NCI-H2196 treated with DMSO at 0.1 percent for 48 hours (cell line): Measurements from ENCODE around the gene LRRC1.

Experiments
- DNase-seq: peaks from one replicate; lab custom pipeline; 2025; ENCODE audit not compliant: unreplicated experiment; lab: John Stamatoyannopoulos, UW

Gene LRRC1

GRCh38 chr6:53920881-53921280 lies 126.1 kb downstream of the LRRC1 start:
- no peak for DNase-seq

DNA sequence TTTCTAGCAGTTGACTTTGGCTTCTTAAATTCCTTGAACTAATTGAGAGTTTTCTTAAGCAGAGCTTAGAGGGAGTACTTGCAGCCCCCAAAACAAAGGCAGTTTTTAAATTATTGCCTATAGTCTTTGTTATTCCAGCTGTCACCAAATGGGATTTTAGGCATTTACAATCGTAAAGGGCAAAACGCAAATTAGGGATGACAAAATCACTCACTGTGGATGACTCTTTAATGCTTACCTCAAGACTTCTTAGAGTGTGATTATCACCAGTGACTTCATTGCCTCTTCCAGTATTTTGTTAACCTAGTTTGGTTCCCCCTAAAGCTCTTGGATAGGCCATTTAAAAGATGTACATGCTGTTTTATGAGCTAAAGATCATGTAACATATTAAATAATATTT lies 126.8 kb downstream of the LRRC1 start:
- DNase-seq, result no peak

DNA sequence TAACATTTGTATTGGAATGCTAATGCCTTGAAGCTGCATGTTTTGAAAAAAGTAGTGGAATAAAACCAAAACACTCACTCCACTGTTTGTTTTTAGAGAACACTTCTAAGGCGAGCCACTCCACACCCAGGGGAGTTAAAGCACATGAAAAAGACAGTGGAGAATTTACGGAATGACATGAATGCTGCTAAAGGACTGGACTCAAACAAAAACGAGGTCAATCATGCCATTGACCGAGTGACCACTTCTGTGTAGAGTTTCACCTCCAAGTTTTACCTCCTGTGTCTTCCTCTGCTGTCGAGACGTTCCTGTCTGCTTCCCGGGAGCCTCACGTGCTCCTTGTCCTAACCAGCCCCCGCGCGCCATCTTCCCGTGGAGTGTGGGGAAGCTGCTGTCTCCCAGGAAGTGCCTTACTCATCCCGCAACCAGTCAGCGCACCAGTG lies 127.8 kb downstream of the LRRC1 start:
- no peak for DNase-seq

DNA sequence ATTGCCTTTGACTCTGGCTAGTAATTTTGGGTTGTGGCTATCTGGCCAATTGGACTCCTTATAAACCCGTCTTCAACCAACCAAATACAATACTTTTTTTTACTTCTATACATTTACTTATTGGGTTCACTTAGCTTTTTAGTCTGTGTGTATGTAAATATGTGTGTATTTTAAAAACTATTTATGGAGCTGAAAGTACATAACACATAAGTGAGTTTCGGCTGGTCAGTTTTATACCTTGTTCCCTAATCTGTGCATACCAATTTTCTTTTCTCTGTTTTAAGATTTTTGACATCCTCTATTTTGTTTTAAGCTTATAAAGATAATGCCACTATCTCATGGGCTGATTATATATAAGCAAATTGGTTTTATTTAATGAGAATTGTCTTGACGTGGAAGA lies 129.5 kb downstream of the LRRC1 start:
- DNase-seq, result no peak

GRCh38 chr6:53924821-53925422 lies 130.1 kb downstream of the LRRC1 start:
- no peak for DNase-seq

- DNase-seq, result no peak
Observed at GRCh38 chr6:53925891-53926290, 131.1 kb downstream of the LRRC1 start.

GRCh38 chr6:53926505-53926904 lies 131.7 kb downstream of the LRRC1 start:
- no peak for DNase-seq

GRCh38 chr6:53928641-53929040 lies 133.8 kb downstream of the LRRC1 start:
- no peak for DNase-seq

GRCh38 chr6:53929041-53929820 lies 134.4 kb downstream of the LRRC1 start:
- DNase-seq, result no peak

- no peak for DNase-seq
Observed at GRCh38 chr6:53929821-53930120, 135.0 kb downstream of the LRRC1 start.

- DNase-seq, result no peak
Observed at GRCh38 chr6:53930330-53930729, 135.5 kb downstream of the LRRC1 start.

DNA sequence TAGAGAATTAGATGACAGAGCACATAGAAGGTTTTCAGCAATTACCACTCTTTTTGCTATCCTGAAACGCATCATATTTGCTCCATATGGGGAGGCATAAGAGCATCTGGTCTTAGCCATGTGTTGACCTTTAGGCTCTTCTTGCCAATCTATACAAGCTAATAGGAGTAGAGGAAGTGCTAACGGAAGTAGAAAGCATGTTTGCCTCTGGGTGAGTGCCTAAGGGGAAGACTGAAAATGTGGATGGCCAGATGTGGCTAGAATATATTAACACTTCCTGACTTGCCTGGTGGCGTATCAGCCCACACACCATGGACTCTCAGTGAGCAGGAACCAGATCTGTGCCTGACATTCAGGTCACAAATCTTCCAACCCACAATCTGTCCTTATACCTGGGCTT lies 136.3 kb downstream of the LRRC1 start:
- no peak for DNase-seq

DNA sequence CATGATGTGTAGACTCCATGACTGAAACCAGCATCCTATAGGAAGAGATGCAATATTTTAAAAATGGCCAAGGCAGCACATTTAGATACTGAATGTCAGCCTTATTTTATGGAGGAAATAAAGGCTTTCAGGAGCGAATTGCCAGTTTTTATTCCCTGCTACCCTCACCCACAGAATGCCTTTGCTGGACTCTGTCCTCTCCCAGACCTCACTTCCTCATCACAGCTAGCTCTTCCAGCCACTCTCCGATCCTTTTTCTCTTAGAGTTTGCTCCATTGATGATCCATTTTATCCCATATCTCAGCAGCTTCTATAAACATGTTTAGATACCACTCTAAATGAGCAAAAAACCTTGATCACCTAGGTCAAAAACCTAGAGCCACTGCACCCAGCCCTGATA lies 137.7 kb downstream of the LRRC1 start:
- no peak for DNase-seq

DNA sequence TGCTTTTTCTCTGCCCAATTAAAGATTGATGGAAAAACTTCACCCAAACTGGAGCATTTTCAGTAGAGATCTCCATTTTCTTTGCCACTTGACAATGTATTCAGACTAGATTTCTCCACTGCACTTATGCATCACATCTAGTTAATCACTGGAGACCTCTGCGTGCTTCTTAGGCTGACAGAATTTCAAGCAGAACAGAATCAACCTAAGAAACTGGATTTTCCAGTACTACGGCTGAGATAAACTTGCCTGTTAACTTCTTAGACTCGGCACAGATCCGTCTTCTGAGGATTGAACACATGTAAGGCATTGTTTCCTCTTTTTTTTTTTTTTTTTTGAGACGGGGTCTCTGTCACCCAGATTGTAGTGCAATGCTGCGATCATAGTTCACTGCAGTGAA lies 139.2 kb downstream of the LRRC1 start:
- DNase-seq, result no peak

DNA sequence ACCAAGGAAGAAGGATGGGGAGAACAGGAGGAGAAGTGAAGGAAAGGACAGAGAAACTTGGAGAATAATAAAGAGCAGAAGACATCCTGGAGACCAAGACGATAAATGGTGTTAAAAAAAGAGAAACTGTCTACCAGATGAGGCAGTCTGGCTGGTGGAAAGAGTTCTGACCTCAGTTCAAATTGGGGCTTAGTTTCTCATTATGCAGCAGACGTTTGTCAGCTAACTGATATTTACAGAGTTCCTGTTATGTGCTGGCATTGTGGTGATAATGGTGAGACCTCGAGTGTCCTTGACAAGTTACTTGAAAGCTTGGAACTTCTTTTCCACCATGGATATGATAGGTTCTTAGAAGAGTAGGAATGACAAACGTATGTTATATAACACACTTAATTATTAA lies 142.7 kb downstream of the LRRC1 start:
- DNase-seq, result no peak

DNA sequence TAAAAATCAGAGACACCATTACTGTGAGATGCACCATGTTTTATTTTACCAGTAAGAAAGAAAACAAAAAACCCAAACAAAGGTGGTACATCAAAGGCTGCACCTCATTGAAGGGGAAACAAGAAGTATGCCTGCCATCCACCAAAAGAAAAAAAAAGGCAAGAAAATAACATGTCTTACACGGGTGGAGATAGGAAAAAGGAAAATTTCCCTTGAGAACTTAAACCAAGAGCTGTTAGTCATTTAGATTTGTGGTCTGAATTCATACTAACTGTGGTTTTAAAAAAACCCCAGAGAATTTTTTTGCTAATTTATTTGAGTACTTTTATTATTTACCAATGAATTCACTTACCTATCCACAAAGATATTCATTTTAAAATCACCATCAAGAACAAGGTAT lies 144.0 kb downstream of the LRRC1 start:
- no peak for DNase-seq

DNA sequence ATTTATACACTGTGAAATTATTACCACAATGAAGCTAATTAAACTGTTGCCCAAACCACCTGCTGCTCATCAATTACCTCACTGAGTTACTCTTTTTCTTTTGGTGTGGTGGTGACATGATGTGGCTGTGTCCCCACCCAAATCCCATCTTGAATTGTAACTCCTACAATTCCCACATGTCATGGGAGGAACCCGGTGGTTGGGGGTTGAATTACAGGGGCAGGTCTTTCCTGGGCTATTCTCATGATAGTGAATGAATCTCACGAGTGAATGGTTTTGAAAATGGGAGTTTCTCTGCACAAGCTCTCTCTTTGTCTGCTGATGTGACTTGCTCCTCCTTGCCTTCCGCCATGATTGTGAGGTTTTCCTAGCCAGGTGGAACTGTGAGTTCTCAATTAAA lies 145.0 kb downstream of the LRRC1 start:
- no peak for DNase-seq

- no peak for DNase-seq
Observed at GRCh38 chr6:53943395-53943794, 148.6 kb downstream of the LRRC1 start.

DNA sequence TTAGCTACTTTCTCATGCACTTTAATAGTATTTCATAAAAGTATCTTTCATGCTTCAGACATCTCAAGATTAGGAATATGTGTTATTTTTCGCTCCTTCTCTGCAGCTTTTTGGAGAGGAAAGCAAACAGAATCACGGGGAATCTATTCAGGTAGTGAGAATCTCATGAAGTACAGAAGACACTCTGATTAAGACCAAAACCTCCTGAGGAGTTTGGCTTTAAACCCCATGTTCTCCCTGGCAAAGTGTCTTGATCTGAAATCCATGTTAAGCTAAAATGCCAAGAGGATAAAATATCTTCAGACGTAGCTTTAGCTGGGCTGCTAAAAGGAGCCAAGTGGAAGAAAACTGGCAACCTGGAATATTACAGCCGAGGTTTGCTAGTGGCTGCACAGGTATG lies 149.3 kb downstream of the LRRC1 start:
- no peak for DNase-seq

- DNase-seq, result no peak
Observed at GRCh38 chr6:53944543-53944942, 149.7 kb downstream of the LRRC1 start.

GRCh38 chr6:53945765-53946407 lies 151.1 kb downstream of the LRRC1 start:
- no peak for DNase-seq

DNA sequence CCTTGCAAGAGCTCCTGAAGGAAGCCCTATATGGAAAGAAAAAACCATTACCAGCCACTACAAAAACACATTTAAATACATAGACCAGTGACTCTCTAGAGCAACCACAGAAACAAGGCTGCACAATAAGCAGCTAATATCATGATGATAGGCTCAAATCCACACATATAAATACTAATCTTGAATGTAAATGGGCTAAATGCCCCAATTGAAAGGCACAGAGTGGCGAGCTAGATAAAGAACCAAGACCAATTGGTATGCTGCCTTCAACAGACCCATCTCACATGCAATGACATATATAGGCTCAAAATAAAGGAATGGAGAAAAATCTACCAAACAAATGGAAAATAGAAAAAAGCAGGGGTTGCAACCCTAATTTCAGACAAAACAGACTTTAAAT lies 153.0 kb downstream of the LRRC1 start:
- no peak for DNase-seq

DNA sequence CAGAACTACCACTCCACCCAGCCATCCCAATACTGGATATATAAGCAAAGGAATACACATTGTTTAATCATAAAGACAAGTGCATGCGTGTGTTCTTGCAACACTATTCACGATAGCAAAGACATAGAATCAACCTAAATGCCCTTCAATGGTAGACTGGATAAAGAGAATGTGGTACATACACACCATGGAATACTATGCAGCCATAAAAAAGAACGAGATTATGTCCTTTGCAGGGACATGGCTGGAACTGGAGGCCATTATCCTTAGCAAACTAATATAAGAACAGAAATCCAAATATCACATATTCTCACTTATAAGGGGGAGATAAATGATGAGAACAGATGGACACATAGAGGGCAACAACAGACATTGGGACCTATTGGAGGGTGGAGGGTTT lies 156.6 kb downstream of the LRRC1 start:
- DNase-seq, result no peak
